SK-N-SH (cell line): Measurements from ENCODE around the gene PLCG2. TPM values are rescaled to one million over a fixed set of nuclear protein-coding genes. Genes with fewer than 3 reads are reported as not detected.

Experiments used
- CTCF ChIA-PET: fragments of 300-600, 350-600 bp; formaldehyde crosslinking; extraction: SDS; loops from one replicate; lab custom pipeline; 2021; lab: Yijun Ruan, JAX
- POLR2A ChIA-PET: fragments of 350-600 bp; sonication (Branson Sonifier 250); formaldehyde crosslinking; extraction: SDS; loops from one replicate; lab custom pipeline; 2020; ENCODE audit warnings: antibody characterized with exemption, inconsistent platforms; lab: Yijun Ruan, JAX
- DNase-seq: peaks from one replicate; pipeline ENCODE4 v3.0.0; 2012
- H2AFZ ChIP-seq: fragments of 200-600 bp; sonication (generic); 2 replicates; pipeline ENCODE4 v1.8.1; 2016; ENCODE audit warnings: antibody characterized with exemption, mild to moderate bottlenecking, low read depth
- H3F3A ChIP-seq: fragments of 200-600 bp; sonication (generic); replicated peaks from 2 replicates; pipeline ENCODE3; 2016; ENCODE audit warnings: antibody characterized with exemption, mild to moderate bottlenecking; ENCODE audit not compliant: insufficient read depth
- H3K27ac ChIP-seq, 2 experiments: fragments of 200-500 bp in 1 of 2; fragments of 200-600 bp in 1 of 2; sonication (Bioruptor generic) in 1 of 2; sonication (generic), shearing (Covaris generic) in 1 of 2; 2 replicates each; pipeline versions ENCODE4 v1.5.1 to v1.6.1; 2014 to 2016; ENCODE audit warnings: low read depth in 2 of 2, inconsistent platforms in 1 of 2, low read length in 1 of 2, mild to moderate bottlenecking in 1 of 2, mixed read lengths in 1 of 2
- H3K27me3 ChIP-seq: fragments of 200-600 bp; sonication (generic), shearing (Covaris generic); 2 replicates; pipeline ENCODE4 v1.6.1; 2016; ENCODE audit warnings: mixed run types; ENCODE audit not compliant: insufficient read depth
- H3K36me3 ChIP-seq, 2 experiments: fragments of 200-500 bp in 1 of 2; fragments of 200-600 bp in 1 of 2; sonication (Bioruptor generic) in 1 of 2; sonication (generic) in 1 of 2; replicated peaks in 1 of 2; 2 replicates each; pipeline versions ENCODE3 to v1.5.1; 2014 to 2016; ENCODE audit warnings: low read length in 1 of 2, mild to moderate bottlenecking in 1 of 2; ENCODE audit not compliant: insufficient read depth in 2 of 2, control insufficient read depth in 1 of 2
- H3K4me1 ChIP-seq, 2 experiments: fragments of 200-500 bp in 1 of 2; fragments of 200-600 bp in 1 of 2; sonication (Bioruptor generic) in 1 of 2; sonication (generic), shearing (Covaris generic) in 1 of 2; 2 replicates each; pipeline versions ENCODE4 v1.5.1 to v1.6.1; 2014 to 2016; ENCODE audit warnings: low read depth in 1 of 2, low read length in 1 of 2, mixed run types in 1 of 2; ENCODE audit not compliant: insufficient read depth in 2 of 2, control insufficient read depth in 1 of 2
- H3K4me2 ChIP-seq: fragments of 200-600 bp; sonication (generic), shearing (Covaris generic); 2 replicates; pipeline ENCODE4 v1.6.1; 2017; ENCODE audit warnings: mixed run types
- H3K4me3 ChIP-seq, 2 experiments: fragments of 200-500 bp in 1 of 2; fragments of 200-600 bp in 1 of 2; sonication (Bioruptor generic) in 1 of 2; sonication (generic), shearing (Covaris generic) in 1 of 2; 2 replicates each; pipeline versions ENCODE4 v1.5.1 to v1.8.1; 2014 to 2016; ENCODE audit warnings: low read depth in 2 of 2, inconsistent platforms in 1 of 2, low read length in 1 of 2, mild to moderate bottlenecking in 1 of 2, mixed read lengths in 1 of 2, moderate library complexity in 1 of 2
- H3K79me2 ChIP-seq: fragments of 200-600 bp; sonication (generic); 2 replicates; pipeline ENCODE4 v1.8.1; 2017; ENCODE audit warnings: mild to moderate bottlenecking; ENCODE audit not compliant: insufficient read depth
- H3K9ac ChIP-seq: fragments of 200-600 bp; sonication (generic); 2 replicates; pipeline ENCODE4 v1.6.1; 2017; ENCODE audit warnings: mixed run types
- H3K9me2 ChIP-seq: fragments of 200-600 bp; sonication (generic); 2 replicates; pipeline ENCODE4 v1.6.1; 2017; ENCODE audit warnings: mixed run types
- H3K9me3 ChIP-seq: fragments of 200-600 bp; sonication (generic); 2 replicates; pipeline ENCODE4 v1.6.1; 2017; ENCODE audit warnings: mixed run types, mild to moderate bottlenecking, moderate library complexity
- H4K20me1 ChIP-seq: fragments of 200-600 bp; sonication (generic); 2 replicates; pipeline ENCODE4 v1.6.1; 2017; ENCODE audit warnings: mild to moderate bottlenecking, mixed run types; ENCODE audit not compliant: insufficient read depth
- CHD2 ChIP-seq: fragments of 150-350 bp; IDR thresholded peaks from 2 replicates; pipeline ENCODE4 v1.6.1; 2018; ENCODE audit warnings: low read length; ENCODE audit not compliant: partially characterized antibody
- EP300 ChIP-seq, 2 experiments: IDR thresholded peaks; 2 replicates each; pipeline versions ENCODE4 v1.4.0 to v1.6.1; 2012; ENCODE audit warnings: borderline replicate concordance in 1 of 2, low read depth in 1 of 2, low read length in 1 of 2
- EZH2phosphoT487 ChIP-seq: fragments of 200-600 bp; sonication (generic); IDR thresholded peaks from 2 replicates; pipeline ENCODE4 v1.6.1; 2017; ENCODE audit warnings: low read depth, mixed run types, mild to moderate bottlenecking, antibody characterized with exemption, moderate library complexity, borderline replicate concordance
- FOSL2 ChIP-seq: IDR thresholded peaks from 2 replicates; pipeline ENCODE4 v1.4.0; 2012; ENCODE audit warnings: low read depth, mild to moderate bottlenecking, moderate library complexity, borderline replicate concordance
- FOXM1 ChIP-seq: IDR thresholded peaks from 2 replicates; pipeline ENCODE4 v1.4.0; 2012; ENCODE audit warnings: low read depth, mild to moderate bottlenecking
- GABPA ChIP-seq: IDR thresholded peaks from 2 replicates; pipeline ENCODE4 v1.4.0; 2012; ENCODE audit warnings: low read depth, mild to moderate bottlenecking
- GATA2 ChIP-seq: sonication (generic); formaldehyde crosslinking; IDR thresholded peaks from 2 replicates; pipeline ENCODE4 v1.5.0; 2020; ENCODE audit warnings: mild to moderate bottlenecking, missing genetic modification reagents
- JUND ChIP-seq: IDR thresholded peaks from 2 replicates; pipeline ENCODE4 v1.4.0; 2012
- MAX ChIP-seq: IDR thresholded peaks from 2 replicates; pipeline ENCODE4 v1.4.0; 2012; ENCODE audit warnings: low read depth
- MXI1 ChIP-seq: IDR thresholded peaks from 2 replicates; pipeline ENCODE4 v1.6.1; 2012; ENCODE audit warnings: mild to moderate bottlenecking, low read depth, low read length, improper control_type of control experiment
- NRF1 ChIP-seq: IDR thresholded peaks from 2 replicates; pipeline ENCODE4 v1.6.1; 2012; ENCODE audit warnings: low read depth, mild to moderate bottlenecking, low read length
- POLR2AphosphoS5 ChIP-seq: IDR thresholded peaks from 2 replicates; pipeline ENCODE4 v1.6.1; 2012; ENCODE audit warnings: low read depth, low read length
- RAD21 ChIP-seq: IDR thresholded peaks from 2 replicates; pipeline ENCODE4 v1.6.1; 2012; ENCODE audit warnings: mild to moderate bottlenecking, low read length
- TEAD4 ChIP-seq: IDR thresholded peaks from 2 replicates; pipeline ENCODE4 v1.4.0; 2012; ENCODE audit warnings: mild to moderate bottlenecking, borderline replicate concordance; ENCODE audit not compliant: insufficient read depth
- USF1 ChIP-seq: IDR thresholded peaks from 2 replicates; pipeline ENCODE4 v1.4.0; 2012; ENCODE audit warnings: low read depth, borderline replicate concordance
- WGBS: methylation state at CpG from one replicate; pipeline ENCODE4 v1.1.6; 2017; ENCODE audit warnings: low lambda C conversion rate; 5-methylcytosine and 5-hydroxymethylcytosine counted together
- polyA plus RNA-seq, 3 experiments: library from polyadenylated mRNA; depleted of rRNA; stranded (reverse); fragments of >200 nt; gene quantifications; 2 replicates each; pipeline ENCODE4 v1.2.3, GENCODE V29; 2012
- TF ChIP-seq, protein P1 (sequence below): IDR thresholded peaks from 2 replicates; pipeline ENCODE4; 2012
- TF ChIP-seq, protein P2 (sequence below): IDR thresholded peaks from 2 replicates; pipeline ENCODE4 v1.6.1; 2012; ENCODE audit warnings: mild to moderate bottlenecking, low read depth, low read length, moderate library complexity

Gene PLCG2
- polyA plus RNA-seq, 1 of the 3 experiments (the other 2 are of a cell fraction) = 0.23 TPM

DNA sequence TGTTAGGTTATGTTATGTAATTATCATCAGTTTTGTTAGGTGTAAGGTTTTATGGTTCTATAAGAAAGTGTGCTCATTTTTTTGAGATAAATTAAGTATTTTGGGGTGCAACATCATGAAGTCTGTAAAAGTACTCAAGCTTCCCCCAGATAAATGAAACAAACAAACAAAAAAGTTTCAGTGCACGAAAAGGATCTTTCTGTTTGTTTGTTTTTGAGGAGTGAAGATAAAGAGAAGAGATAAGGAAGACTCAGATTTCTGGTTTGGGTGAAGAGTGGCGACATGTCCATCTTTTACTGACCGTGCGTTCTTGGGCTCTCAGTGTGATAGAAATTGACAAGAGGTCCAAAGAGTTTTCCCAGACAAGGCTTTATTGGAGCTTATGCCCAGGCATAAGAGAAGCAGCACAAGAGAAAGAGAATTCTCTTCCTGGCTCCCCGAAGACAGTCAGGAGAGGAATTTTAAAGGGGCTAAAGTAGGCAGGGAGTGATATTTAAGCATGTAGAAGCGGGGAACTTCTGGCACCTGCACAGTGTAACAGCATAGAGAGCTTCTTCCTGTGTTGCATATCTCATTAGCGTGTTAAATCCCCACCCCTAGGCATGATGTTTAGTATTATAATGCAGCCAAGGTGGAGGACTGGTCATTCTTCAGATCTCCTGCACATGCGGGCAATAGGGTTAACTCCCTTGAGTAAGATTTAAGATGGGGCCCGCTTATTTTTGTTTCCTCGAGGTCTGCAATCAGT lies 71.3 kb downstream of the PLCG2 start (continued):
- TF ChIP-seq EP300 (IDR thresholded peaks at IDR 0.05; ENCODE audit: borderline replicate concordance in 1 of 2, low read depth in 1 of 2, low read length in 1 of 2) (no peak), GATA2 (CRISPR knock-in tag) (no peak), MXI1 (no peak), FOXM1 (no peak), USF1 (no peak), EZH2phosphoT487 (no peak), TEAD4 (no peak)

GRCh38 chr16:81852347-81852746 lies 73.3 kb downstream of the PLCG2 start:
- H3K27ac ChIP-seq = no peak overlapping the region
- H3K27me3 ChIP-seq = peaks cover 5% of the 10 kb centered on the region; the same call in 1 of the 2 replicates
- H3K9me2 ChIP-seq = no peaks in the 10 kb centered on the region
- H3K4me3 ChIP-seq = no peak overlapping the region
- ChIA-PET POLR2A (no interaction called here), CTCF (interaction anchor here (1.4 kb wide), 1 partner anchor 22 kb away, joined by 6 read pairs; no protein-coding TSS in a partner anchor)
- no peak overlapping the region for H3K4me2 ChIP-seq
- no peaks in the 10 kb centered on the region for H3K4me1 ChIP-seq
- H2AFZ ChIP-seq = no peak overlapping the region
- TF ChIP-seq POLR2AphosphoS5 = no peak
- TF ChIP-seq, protein P1, sequence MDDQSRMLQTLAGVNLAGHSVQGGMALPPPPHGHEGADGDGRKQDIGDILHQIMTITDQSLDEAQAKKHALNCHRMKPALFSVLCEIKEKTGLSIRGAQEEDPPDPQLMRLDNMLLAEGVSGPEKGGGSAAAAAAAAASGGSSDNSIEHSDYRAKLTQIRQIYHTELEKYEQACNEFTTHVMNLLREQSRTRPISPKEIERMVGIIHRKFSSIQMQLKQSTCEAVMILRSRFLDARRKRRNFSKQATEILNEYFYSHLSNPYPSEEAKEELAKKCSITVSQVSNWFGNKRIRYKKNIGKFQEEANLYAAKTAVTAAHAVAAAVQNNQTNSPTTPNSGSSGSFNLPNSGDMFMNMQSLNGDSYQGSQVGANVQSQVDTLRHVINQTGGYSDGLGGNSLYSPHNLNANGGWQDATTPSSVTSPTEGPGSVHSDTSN = no peak
- TF ChIP-seq USF1 = no peak
- no peak for TF ChIP-seq RAD21
- TF ChIP-seq NRF1 = no peak
- no peak for TF ChIP-seq GABPA
- TF ChIP-seq CHD2 = no peak
- no peak for TF ChIP-seq MXI1
- no peak for TF ChIP-seq FOSL2
- no peak for TF ChIP-seq MAX
- TF ChIP-seq JUND = no peak
- TF ChIP-seq GATA2 (CRISPR knock-in tag) = no peak
- TF ChIP-seq, protein P2, sequence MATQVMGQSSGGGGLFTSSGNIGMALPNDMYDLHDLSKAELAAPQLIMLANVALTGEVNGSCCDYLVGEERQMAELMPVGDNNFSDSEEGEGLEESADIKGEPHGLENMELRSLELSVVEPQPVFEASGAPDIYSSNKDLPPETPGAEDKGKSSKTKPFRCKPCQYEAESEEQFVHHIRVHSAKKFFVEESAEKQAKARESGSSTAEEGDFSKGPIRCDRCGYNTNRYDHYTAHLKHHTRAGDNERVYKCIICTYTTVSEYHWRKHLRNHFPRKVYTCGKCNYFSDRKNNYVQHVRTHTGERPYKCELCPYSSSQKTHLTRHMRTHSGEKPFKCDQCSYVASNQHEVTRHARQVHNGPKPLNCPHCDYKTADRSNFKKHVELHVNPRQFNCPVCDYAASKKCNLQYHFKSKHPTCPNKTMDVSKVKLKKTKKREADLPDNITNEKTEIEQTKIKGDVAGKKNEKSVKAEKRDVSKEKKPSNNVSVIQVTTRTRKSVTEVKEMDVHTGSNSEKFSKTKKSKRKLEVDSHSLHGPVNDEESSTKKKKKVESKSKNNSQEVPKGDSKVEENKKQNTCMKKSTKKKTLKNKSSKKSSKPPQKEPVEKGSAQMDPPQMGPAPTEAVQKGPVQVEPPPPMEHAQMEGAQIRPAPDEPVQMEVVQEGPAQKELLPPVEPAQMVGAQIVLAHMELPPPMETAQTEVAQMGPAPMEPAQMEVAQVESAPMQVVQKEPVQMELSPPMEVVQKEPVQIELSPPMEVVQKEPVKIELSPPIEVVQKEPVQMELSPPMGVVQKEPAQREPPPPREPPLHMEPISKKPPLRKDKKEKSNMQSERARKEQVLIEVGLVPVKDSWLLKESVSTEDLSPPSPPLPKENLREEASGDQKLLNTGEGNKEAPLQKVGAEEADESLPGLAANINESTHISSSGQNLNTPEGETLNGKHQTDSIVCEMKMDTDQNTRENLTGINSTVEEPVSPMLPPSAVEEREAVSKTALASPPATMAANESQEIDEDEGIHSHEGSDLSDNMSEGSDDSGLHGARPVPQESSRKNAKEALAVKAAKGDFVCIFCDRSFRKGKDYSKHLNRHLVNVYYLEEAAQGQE = no peak
- H3K36me3 ChIP-seq = no peaks in the 10 kb centered on the region
- H3K9ac ChIP-seq = no peak overlapping the region
- no peaks in the 10 kb centered on the region for H3F3A ChIP-seq
- no peaks in the 10 kb centered on the region for H3K79me2 ChIP-seq
- DNase-seq = no peak
- WGBS = 50% methylated on average over 1 of the region's 2 CpGs
- no peaks in the 10 kb centered on the region for H3K9me3 ChIP-seq
- no peaks in the 10 kb centered on the region for H4K20me1 ChIP-seq
